Effector CD4-positive, alpha-beta T cell (primary cell): Measurements from ENCODE around the gene SMAD5.

ENCODE experiments used
- DNase-seq: peaks from one replicate; pipeline ENCODE4 v3.0.0-alpha.2; 2020

SMAD5 gene

DNA sequence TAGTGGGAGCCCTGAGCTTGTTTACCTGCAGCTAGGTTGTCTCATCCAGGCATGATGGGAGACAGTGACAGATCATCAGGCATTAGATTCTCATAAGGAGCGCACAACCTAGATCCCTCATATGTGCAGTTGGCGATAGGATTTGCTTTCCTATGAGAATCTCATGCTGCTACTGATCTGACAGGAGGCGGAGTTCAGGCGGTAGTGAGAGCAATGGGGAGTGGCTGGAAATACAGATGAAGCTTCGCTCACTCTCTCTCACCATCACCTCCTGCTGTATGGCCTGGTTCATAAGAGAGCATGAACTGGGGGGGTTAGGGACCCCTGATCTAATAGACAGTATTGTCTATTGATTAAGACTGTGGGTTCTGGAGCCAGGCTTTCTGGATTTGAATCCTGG is 24.9 kb downstream of the SMAD5 start:
- no peak for DNase-seq

DNA sequence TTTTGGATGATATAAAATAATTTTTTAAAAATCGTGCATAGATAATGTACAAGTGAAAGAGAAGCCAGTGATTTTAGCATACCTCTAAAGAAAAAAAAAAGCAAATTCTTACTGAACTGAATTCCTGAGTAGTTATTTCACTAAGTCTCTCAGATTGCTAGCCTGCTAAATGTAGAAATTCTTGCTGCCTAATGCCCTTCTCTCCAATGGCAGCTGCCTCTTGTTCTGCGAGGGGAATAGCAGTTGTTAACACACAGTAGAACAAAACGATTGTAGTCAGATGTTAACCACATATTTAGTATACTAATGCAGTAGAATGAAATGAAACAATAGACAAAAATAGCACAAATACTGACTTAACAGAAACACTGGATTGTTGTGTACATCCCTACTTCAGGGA is 26.8 kb downstream of the SMAD5 start:
- no peak for DNase-seq

- no peak for DNase-seq
These were observed 29.4 kb downstream of the SMAD5 start for GRCh38 chr5:136162008-136162407.

DNA sequence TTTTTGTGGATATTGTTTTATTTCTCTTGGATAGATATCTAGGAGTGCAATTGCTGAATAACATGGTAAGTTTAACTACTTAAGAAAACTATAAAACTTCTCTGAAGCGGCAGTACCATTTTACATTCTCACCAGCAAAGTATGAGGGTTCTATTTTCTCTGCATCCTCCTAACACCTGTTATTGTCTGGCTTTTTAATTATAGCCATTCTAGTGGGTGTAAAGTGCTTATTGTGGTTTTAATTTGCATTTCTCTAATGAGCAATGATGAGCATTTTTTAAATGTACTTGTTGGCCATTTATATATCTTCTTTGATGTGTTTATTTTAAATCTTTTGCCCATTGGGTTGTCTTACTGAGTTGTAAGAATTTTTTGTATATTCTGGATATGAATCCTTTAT is 31.6 kb downstream of the SMAD5 start:
- DNase-seq, result no peak

DNA sequence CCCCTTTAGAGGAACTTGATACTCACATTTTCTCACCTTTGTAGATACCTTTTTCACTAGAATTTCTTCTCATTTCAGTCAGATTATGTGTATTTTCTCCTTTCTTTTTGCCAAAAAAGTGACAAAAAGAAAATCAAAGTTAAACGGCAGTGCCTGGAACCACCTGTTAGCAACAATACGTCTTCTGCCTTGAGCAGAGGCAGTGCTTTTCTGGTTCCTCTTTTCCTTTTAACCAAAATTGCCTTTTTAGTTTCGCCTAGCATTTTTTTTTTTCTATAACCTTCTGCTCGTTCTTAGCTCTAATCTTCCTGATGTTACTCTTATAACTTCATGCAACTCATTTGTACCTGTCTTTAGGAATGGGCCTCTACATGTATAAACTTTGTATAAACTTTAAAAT is 34.3 kb downstream of the SMAD5 start:
- no peak for DNase-seq

GRCh38 chr5:136169218-136169617 is 36.6 kb downstream of the SMAD5 start:
- no peak for DNase-seq

- no peak for DNase-seq
These were observed 41.5 kb downstream of the SMAD5 start for GRCh38 chr5:136174021-136174659.

GRCh38 chr5:136182618-136183017 is 50.0 kb downstream of the SMAD5 start:
- DNase-seq, result no peak

- no peak for DNase-seq
These were observed 53.5 kb downstream of the SMAD5 start for GRCh38 chr5:136185974-136186665.

GRCh38 chr5:136186796-136187195 is 54.2 kb downstream of the SMAD5 start:
- DNase-seq, result no peak

DNA sequence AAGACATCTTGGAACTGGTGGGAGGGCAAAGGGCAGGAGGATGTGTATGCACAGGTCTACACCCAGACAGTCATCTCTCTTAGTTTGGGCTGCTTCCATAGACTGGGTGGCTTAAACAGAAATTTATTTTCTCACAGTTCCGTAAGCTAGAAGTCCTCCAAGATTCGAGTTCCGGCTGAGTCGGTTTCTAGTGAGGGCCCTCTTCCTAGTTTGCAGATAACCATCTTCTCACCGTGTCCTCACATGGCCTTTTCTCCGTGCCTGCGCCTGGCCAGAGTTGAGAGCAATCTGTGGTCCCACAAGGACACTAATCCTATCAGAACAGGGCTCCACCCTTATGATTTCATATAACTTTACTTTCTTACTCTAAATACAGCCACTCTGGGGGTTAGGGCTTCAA is 56.2 kb downstream of the SMAD5 start:
- DNase-seq, result no peak

- no peak for DNase-seq
These were observed 57.6 kb downstream of the SMAD5 start for GRCh38 chr5:136190091-136190720.

DNA sequence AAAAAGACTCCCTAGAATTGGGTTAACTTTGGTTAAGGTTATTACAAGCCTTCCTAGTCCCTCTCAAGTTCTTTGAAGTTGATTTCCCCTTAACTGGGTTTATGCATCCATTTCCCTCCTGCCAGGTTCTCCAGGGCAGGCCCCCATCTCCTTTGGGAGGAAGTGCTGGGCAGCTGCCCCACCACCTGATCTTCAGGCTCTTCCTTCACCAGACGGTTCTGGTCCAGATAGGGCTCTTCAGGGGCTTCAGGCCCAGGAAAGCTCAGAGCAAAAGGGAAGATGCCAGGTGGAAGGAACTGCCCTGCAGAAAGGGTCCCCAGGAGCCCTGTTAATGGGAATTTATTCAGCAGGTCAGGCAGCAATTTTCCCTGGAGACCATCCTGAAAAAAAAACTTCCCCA is 58.3 kb downstream of the SMAD5 start:
- no peak for DNase-seq

DNA sequence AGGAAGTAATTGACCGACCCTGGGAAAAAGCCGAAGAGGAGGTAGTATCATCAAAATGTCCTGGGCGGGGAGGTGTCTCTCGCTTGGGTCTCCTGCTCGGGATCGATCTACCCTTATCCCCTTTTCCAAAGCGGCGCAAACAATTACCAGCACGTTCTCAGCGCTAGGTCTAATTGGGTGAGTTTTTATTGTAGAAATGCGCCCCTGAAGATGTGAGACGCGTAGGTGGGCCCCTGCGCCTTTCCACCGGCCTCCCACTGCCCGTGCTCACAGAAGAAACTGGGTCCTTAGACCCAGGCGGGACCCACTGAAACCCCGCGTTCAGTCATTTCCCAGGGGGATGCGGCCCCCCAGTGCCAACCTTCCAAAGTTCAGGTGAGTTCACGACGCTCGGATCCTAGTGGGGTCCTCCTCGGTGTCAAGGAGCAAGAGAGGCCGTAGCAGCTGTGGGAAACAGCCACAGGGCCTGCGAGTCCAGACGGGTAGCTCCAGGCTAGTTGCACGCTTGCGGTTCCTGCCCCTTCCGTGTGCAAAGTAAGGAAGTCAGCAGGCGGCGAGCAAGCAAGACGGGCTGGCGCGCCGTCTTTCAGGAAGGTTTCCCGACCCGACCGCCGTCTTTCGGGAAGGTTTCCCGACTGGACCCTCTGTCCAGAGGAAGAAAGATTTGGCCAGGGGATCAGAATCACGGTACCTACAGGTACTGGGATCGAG is 58.8 kb downstream of the SMAD5 start:
- DNase-seq, result no peak

DNA sequence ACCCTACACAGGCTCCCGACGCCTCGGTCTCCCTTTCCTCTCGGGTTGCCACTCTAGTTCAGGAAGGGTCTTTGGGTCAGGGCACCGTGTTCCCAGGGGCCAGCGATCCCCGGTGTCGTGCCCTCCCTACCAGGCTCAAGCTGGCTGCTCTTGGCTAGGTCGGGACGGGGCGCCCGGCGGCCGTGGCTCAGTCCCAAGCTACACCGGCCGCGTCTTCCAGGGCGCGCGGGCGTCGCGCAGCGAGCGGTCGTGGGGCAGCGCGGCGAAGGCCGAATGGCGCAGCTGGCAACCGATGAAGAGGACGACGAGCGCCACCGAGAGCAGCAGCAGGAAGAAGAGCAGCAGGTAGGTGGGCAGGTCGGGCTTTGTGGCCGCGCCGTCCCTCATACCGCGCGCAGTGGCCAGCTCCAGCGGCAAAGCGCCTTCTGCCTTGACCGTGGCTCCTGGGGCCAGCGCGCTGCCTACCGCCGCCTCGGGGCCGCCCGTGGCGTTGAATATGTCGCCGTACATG is 59.4 kb downstream of the SMAD5 start:
- no peak for DNase-seq

DNA sequence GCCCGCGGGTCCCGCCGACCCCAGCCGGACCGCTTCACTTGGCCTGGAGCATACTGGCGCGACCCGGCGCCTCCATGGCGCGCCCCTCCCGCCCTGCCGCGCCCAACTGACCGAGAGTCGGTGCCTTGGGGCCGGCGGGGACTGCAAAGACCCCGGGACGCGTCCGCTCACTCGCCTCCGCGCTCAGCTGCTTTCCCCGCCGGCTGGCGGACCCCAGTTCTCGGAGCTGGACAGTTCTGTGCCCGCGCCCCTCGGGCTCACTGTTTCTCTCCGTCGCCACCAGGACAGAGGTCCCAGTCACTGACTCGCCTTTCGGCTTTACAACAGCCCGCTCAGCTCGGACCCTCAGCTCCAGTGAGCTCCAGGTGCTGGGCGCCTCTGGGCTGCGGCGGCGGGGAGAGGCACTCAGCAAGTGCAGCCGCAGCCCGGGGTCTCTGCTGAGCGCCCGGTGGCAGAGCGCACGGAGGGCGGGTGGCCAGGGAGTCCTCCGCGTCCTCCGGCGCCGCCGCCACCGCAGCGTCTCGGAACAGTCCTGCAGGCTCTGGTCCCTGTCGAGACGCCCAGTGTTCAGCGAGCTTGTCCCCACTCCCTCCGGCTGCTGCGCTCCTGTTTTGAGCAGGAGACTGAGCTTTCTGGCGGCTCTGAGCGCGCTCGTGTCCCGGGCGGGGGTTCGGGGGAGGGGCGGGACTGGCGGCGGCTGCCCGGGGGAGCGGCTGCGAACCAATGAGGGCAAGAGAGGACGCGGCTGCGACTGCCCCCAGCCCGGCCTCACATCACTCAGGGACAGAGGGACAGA is 60.1 kb downstream of the SMAD5 start, which contains the start of gene SMIM32:
TSS of gene SMIM32 (minus strand) at position 637 of the 796 bp plus-strand sequence. CDS start 638 bp downstream, outside the sequence.
- DNase-seq, result no peak

DNA sequence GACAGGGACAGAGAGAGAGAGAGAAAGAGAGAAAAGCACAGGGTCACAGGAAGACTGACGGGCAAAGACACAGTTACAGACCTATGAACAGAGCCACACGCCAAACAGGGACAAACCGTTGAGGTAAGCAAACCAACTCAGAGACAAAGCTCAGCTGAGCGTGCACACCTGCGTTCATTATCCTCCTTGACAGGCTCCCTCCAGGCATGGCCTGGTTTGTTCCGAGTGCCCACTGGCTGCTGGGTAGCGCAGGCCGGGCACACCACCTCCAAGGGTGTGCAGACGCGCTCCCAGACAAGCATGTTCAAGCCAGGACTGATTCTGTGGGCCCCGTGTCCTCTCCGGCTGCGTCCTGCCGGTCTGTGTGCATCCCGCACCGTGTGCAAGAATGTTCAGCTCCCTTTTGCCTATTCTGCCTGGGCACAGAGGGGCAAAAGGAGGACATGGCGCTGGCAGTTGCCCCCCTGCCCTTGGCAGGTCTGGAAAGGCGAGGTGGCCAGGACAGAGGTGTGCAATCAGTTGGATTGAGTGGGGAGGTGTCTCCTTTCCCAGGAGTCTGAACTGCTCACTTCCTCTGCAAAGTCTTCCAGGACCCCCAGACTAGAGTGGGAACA is 60.8 kb downstream of the SMAD5 start:
- no peak for DNase-seq

DNA sequence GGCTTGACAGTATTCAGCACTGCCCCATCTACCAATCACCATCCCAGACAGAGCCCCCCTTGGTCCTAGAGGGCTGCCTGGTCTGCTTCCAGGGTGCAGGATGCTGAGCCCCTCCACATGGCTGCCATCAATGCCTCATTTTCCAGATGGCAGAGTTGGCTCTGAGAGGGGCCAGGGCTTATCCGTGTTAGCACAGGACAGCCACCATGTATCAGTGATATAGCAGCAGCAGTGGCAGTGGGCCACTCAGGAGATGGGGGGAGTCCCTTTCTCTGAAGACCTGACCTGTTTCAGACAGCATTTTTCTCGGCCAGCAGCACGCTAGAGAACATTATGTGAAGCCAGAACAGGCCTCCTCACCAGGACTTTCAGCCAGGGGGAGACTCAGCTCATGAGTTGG is 61.9 kb downstream of the SMAD5 start:
- no peak for DNase-seq

DNA sequence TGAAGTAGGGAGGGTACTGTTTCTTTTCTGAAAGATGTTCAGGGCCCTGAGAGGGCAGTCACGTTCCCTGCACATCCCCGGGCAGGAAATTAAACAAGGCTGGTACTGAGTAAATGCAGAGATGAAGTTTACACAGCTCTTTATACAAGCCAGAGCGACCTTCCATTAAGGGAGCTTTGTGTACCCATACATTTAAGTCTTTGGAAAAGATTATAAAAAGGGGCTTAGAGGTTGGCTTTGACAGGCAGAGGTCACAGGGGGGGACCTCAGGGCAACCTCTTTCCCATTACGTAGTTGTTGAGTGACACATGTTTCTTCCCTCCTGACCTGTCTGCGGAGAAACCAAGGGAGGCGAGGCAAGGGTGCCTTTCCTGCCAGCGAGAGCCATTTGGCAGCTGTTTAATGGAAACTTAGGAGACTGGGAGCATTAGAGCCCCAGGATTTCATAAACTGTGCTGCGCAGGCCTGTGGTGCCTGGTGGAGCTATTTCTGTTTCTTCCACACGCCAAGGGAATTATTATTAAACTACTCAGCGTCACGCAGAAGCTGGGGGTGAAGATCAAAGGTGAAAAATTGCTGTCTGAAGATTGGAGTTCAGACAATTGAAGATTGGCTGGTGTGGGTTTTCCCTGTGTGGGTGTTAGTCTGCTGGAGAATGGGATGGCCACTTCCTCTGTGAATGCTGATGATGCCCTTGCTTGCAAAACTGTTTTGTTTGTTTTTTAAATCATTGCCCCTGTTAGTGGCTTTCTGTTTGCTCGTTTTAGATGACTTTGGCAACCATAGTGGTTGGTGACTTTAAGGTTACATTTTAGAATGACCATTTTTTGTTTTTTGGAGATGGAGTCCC is 63.6 kb downstream of the SMAD5 start:
- DNase-seq, result no peak

GRCh38 chr5:136197462-136198142 is 65.0 kb downstream of the SMAD5 start:
- DNase-seq, result no peak
